IMR-90 (cell line): Measurements from ENCODE around the gene BCL2L15. TPM values are rescaled to one million over a fixed set of nuclear protein-coding genes. Genes with fewer than 3 reads are reported as not detected.

ENCODE experiments used
- ATAC-seq: fragments of 200-7000 bp; cut with Tn5 transposase; 2 replicates; pipeline ENCODE4 v1.9.1; 2020; ENCODE audit warnings: low read depth, mild to moderate bottlenecking, moderate library complexity
- BruUV-seq: library from RNA; stranded (reverse); fragments of 400-500 nt; replicated peaks from 2 replicates; lab custom pipeline; 2021; lab: Mats Ljungman, UMichigan
- CTCF ChIA-PET: fragments of 300-600 bp; formaldehyde crosslinking; extraction: SDS; loops from one replicate; lab custom pipeline; 2021; ENCODE audit warnings: antibody characterized with exemption; lab: Yijun Ruan, JAX
- POLR2A ChIA-PET: fragments of 300-600 bp; sonication (Branson Sonifier 250); formaldehyde crosslinking; loops from one replicate; lab custom pipeline; 2022; ENCODE audit warnings: antibody characterized with exemption; ENCODE audit not compliant: unreplicated experiment; lab: Charles Lee
- DNase-seq: peaks from one replicate; pipeline ENCODE4 v3.0.0; 2013
- H2AFZ ChIP-seq: replicated peaks from 2 replicates; pipeline ENCODE3; 2013; ENCODE audit warnings: low read length, mild to moderate bottlenecking; ENCODE audit not compliant: poor library complexity
- H2AK5ac ChIP-seq: 2 replicates; pipeline ENCODE4 v1.6.1; 2013; ENCODE audit warnings: low read depth, low read length, inconsistent platforms
- H2AK9ac ChIP-seq: replicated peaks from 2 replicates; pipeline ENCODE3; 2013; ENCODE audit warnings: mild to moderate bottlenecking, low read depth, low read length, moderate library complexity; ENCODE audit not compliant: poor library complexity
- H2BK120ac ChIP-seq: 2 replicates; pipeline ENCODE4 v1.6.1; 2013; ENCODE audit warnings: low read depth, low read length, inconsistent platforms
- H2BK15ac ChIP-seq: 3 replicates; pipeline ENCODE4 v1.6.1; 2013; ENCODE audit warnings: low read depth, low read length, inconsistent platforms
- H2BK20ac ChIP-seq: 2 replicates; pipeline ENCODE4 v1.6.1; 2013; ENCODE audit warnings: low read depth, mild to moderate bottlenecking, inconsistent platforms, low read length, moderate library complexity
- H2BK5ac ChIP-seq: 2 replicates; pipeline ENCODE4 v1.6.1; 2013; ENCODE audit warnings: mild to moderate bottlenecking, low read depth, low read length, inconsistent platforms; ENCODE audit not compliant: poor library complexity, severe bottlenecking
- H3K14ac ChIP-seq: replicated peaks from 2 replicates; pipeline ENCODE4 v1.6.1; 2013; ENCODE audit warnings: low read depth, low read length, inconsistent platforms
- H3K18ac ChIP-seq: 2 replicates; pipeline ENCODE4 v1.6.1; 2013; ENCODE audit warnings: low read depth, low read length, control low read depth
- H3K23ac ChIP-seq: 2 replicates; pipeline ENCODE4 v1.6.1; 2013; ENCODE audit warnings: low read depth, low read length, inconsistent platforms
- H3K27ac ChIP-seq: 2 replicates; pipeline ENCODE4 v1.5.1; 2013; ENCODE audit warnings: mild to moderate bottlenecking, control low read depth, low read length; ENCODE audit not compliant: insufficient read depth
- H3K27me3 ChIP-seq: 2 replicates; pipeline ENCODE4 v1.6.1; 2013; ENCODE audit warnings: low read length; ENCODE audit not compliant: control insufficient read depth, insufficient read depth
- H3K36me3 ChIP-seq: 2 replicates; pipeline ENCODE4 v1.6.1; 2013; ENCODE audit warnings: low read length, mixed read lengths; ENCODE audit not compliant: control insufficient read depth, insufficient read depth
- H3K4ac ChIP-seq: 2 replicates; pipeline ENCODE4 v1.6.1; 2013; ENCODE audit warnings: low read depth, low read length, inconsistent platforms
- H3K4me1 ChIP-seq: 2 replicates; pipeline ENCODE4 v1.6.1; 2013; ENCODE audit warnings: low read length, mixed read lengths; ENCODE audit not compliant: control insufficient read depth, insufficient read depth
- H3K4me2 ChIP-seq: 2 replicates; pipeline ENCODE4 v1.6.1; 2013; ENCODE audit warnings: low read depth, mild to moderate bottlenecking, control low read depth, low read length, moderate library complexity
- H3K4me3 ChIP-seq: 2 replicates; pipeline ENCODE4 v1.5.1; 2013; ENCODE audit warnings: low read depth, mild to moderate bottlenecking, control low read depth, low read length, moderate library complexity; ENCODE audit not compliant: insufficient read depth
- H3K56ac ChIP-seq: 2 replicates; pipeline ENCODE4 v1.6.1; 2013; ENCODE audit warnings: low read length, inconsistent platforms; ENCODE audit not compliant: insufficient read depth; ENCODE audit errors: extremely low read depth
- H3K79me1 ChIP-seq, 2 experiments: 2 replicates each; pipeline ENCODE4 v1.6.1; 2013; ENCODE audit warnings: low read length in 2 of 2, inconsistent platforms in 1 of 2, low read depth in 1 of 2
- H3K9ac ChIP-seq: 2 replicates; pipeline ENCODE4 v1.6.1; 2013; ENCODE audit warnings: low read depth, low read length, control low read depth
- H3K9me1 ChIP-seq: 2 replicates; pipeline ENCODE4 v1.6.1; 2013; ENCODE audit warnings: low read length, inconsistent platforms; ENCODE audit not compliant: insufficient read depth
- H3K9me3 ChIP-seq: 2 replicates; pipeline ENCODE4 v1.6.1; 2013; ENCODE audit warnings: low read length; ENCODE audit not compliant: control insufficient read depth, insufficient read depth
- H4K20me1 ChIP-seq: 2 replicates; pipeline ENCODE4 v1.6.1; 2013; ENCODE audit warnings: low read length, inconsistent platforms; ENCODE audit not compliant: insufficient read depth
- H4K5ac ChIP-seq: 2 replicates; pipeline ENCODE4 v1.6.1; 2013; ENCODE audit warnings: mild to moderate bottlenecking, low read depth, low read length, control low read depth
- H4K8ac ChIP-seq, 2 experiments: 2 replicates each; pipeline ENCODE4 v1.6.1; 2013; ENCODE audit warnings: low read depth in 2 of 2, low read length in 2 of 2, control low read depth in 1 of 2, inconsistent platforms in 1 of 2
- H4K91ac ChIP-seq: 2 replicates; pipeline ENCODE4 v1.6.1; 2013; ENCODE audit warnings: low read depth, low read length, inconsistent platforms; ENCODE audit not compliant: insufficient read depth
- BHLHE40 ChIP-seq: fragments of 150-350 bp; IDR thresholded peaks from 2 replicates; pipeline ENCODE4 v1.6.1; 2016; ENCODE audit warnings: mild to moderate bottlenecking, low read depth, low read length
- CEBPB ChIP-seq: IDR thresholded peaks from 2 replicates; pipeline ENCODE4 v1.6.1; 2012; ENCODE audit warnings: low read depth, low read length, improper control_type of control experiment
- CHD1 ChIP-seq: IDR thresholded peaks from 2 replicates; pipeline ENCODE4 v1.6.1; 2012; ENCODE audit warnings: low read depth, low read length, improper control_type of control experiment
- FOS ChIP-seq: fragments of 150-350 bp; IDR thresholded peaks from 2 replicates; pipeline ENCODE4 v1.6.1; 2016; ENCODE audit warnings: low read depth, low read length
- MAFK ChIP-seq: IDR thresholded peaks from 2 replicates; pipeline ENCODE4 v1.6.1; 2012; ENCODE audit warnings: low read depth, low read length, improper control_type of control experiment
- MAZ ChIP-seq: IDR thresholded peaks from 2 replicates; pipeline ENCODE4 v1.6.1; 2012; ENCODE audit warnings: low read depth, mild to moderate bottlenecking, low read length, improper control_type of control experiment, moderate library complexity, borderline replicate concordance
- MXI1 ChIP-seq: IDR thresholded peaks from 2 replicates; pipeline ENCODE4 v1.6.1; 2012; ENCODE audit warnings: low read depth, mild to moderate bottlenecking, low read length, moderate library complexity, borderline replicate concordance
- NFE2L2 ChIP-seq: fragments of 150-350 bp; IDR thresholded peaks from 2 replicates; pipeline ENCODE4 v1.6.1; 2016; ENCODE audit warnings: low read depth, mild to moderate bottlenecking, low read length
- POLR2A ChIP-seq: IDR thresholded peaks from 2 replicates; pipeline ENCODE4 v1.6.1; 2012; ENCODE audit warnings: mild to moderate bottlenecking, low read depth, low read length
- RAD21 ChIP-seq: IDR thresholded peaks from 2 replicates; pipeline ENCODE4 v1.6.1; 2012; ENCODE audit warnings: low read length, improper control_type of control experiment
- RCOR1 ChIP-seq: IDR thresholded peaks from 2 replicates; pipeline ENCODE4 v1.6.1; 2012; ENCODE audit warnings: mild to moderate bottlenecking, low read length, improper control_type of control experiment; ENCODE audit not compliant: insufficient replicate concordance
- RFX5 ChIP-seq: IDR thresholded peaks from 2 replicates; pipeline ENCODE4 v1.8.0; 2012; ENCODE audit warnings: low read depth, mild to moderate bottlenecking, low read length, moderate library complexity
- SMC3 ChIP-seq: fragments of 150-350 bp; IDR thresholded peaks from 2 replicates; pipeline ENCODE4 v1.6.1; 2016; ENCODE audit warnings: low read depth, mild to moderate bottlenecking, antibody characterized with exemption, low read length, moderate library complexity
- WGBS, 2 experiments: methylation state at CpG; one replicate each; pipeline versions ENCODE4 v1.1.5 to v1.1.7; 2013; ENCODE audit warnings: missing lambda C conversion rate in 2 of 2; ENCODE audit not compliant: insufficient read length in 1 of 2; ENCODE audit errors: extremely low coverage in 2 of 2; 5-methylcytosine and 5-hydroxymethylcytosine counted together
- dilution Hi-C: fragments of 300-500 bp; cut with HindIII; formaldehyde crosslinking; loops from one replicate; pipeline ENCODE4 v1.14.3; 2018; ENCODE audit warnings: low sequenced_read_pairs; ENCODE audit not compliant: unreplicated experiment
- in situ Hi-C: fragments of 300-500 bp; cut with MboI; formaldehyde crosslinking; loops from 3 replicates; pipeline ENCODE4 v1.14.3; 2019; ENCODE audit warnings: low sequenced_read_pairs, inconsistent platforms, mixed read lengths
- intact Hi-C: fragments of 100-400 bp; cut with micrococcal nuclease; formaldehyde crosslinking; loops from 2 replicates; pipeline ENCODE4 v1.10.0; 2022
- polyA plus RNA-seq, 3 experiments: library from polyadenylated mRNA; depleted of rRNA; stranded (reverse); fragments of >200 nt; gene quantifications; 2 replicates each; pipeline ENCODE4 v1.2.3, GENCODE V29; 2012; ENCODE audit warnings: low replicate concordance in 1 of 3
- total RNA-seq: library from RNA; depleted of rRNA; stranded (reverse); fragments of >200 nt; gene quantifications from 2 replicates; pipeline ENCODE4 v1.2.3, GENCODE V29; 2012
- TF ChIP-seq, protein P1 (sequence below): conservative IDR thresholded peaks from 2 replicates; pipeline ENCODE4 v1.5.1; 2012; ENCODE audit warnings: mild to moderate bottlenecking, low read depth, low read length, improper control_type of control experiment
- TF ChIP-seq, protein P2 (sequence below): fragments of 150-350 bp; IDR thresholded peaks from 2 replicates; pipeline ENCODE4 v1.6.1; 2017; ENCODE audit warnings: mild to moderate bottlenecking, antibody characterized with exemption, low read length, low read depth
- TF ChIP-seq, protein P3 (sequence below): fragments of 150-350 bp; IDR thresholded peaks from 2 replicates; pipeline ENCODE4 v1.6.1; 2016; ENCODE audit warnings: low read depth, mild to moderate bottlenecking, low read length, moderate library complexity, borderline replicate concordance

The BCL2L15 gene
- total and polyA plus RNA-seq, 2 of the 4 experiments (the other 2 are of a cell fraction) = under 0.01 to 0.15 TPM

DNA sequence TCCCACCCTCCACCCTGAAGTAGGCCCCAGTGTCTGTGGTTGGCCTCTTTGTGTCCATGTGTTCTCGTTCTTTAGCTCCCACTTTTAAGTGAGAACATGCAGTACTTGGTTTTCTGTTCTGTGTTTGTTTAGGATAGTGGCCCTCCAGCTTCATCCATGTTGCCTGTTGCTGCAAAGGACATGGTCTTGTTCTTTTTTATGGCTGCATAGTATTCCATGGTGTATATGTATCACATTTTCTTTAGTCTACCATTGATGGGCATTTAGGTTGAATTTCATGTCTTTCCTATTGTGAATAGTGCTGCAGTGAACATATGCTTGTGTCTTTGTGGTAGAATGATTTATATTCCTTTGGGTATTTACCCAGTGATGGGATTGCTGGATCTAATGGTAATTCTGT, 47.8 kb upstream of the BCL2L15 start:
- Histone ChIP-seq H2BK15ac (no peak overlapping the region), H3K14ac (no peak overlapping the region), H4K91ac (no peak overlapping the region), H2BK20ac (no peak overlapping the region), H3K9ac (no peak overlapping the region), H3K56ac (no peak overlapping the region), H3K4me1 (peaks cover 2% of the 10 kb centered on the region; the same call in 1 of the 2 replicates), H3K4ac (no peak overlapping the region), H2BK120ac (no peak overlapping the region), H2AK5ac (no peak overlapping the region), H2BK5ac (no peak overlapping the region), H2AFZ (no peak overlapping the region), H3K27me3 (no peaks in the 10 kb centered on the region), H4K5ac (no peak overlapping the region), H4K20me1 (peaks cover 74% of the 10 kb centered on the region), H2AK9ac (no peak overlapping the region), H3K4me3 (no peak overlapping the region), H3K36me3 (no peaks in the 10 kb centered on the region; the same call in 1 of the 2 replicates), H4K8ac (no peak overlapping the region), H3K4me2 (no peak overlapping the region), H3K23ac (no peak overlapping the region), H3K9me1 (peaks cover 11% of the 10 kb centered on the region), H3K9me3 (no peaks in the 10 kb centered on the region), H3K18ac (no peak overlapping the region), H3K27ac (no peak overlapping the region), H3K79me1 (peaks cover 11 to 59% of the 10 kb centered on the region in 2 experiments; a peak in 3 of 4 replicates)
- DNase-seq (no peak), ATAC-seq (no peak)
- intact Hi-C loops (loop anchor here (10.0 kb wide), 1 partner anchor 790 kb away; no protein-coding TSS in a partner anchor), dilution Hi-C loops (no loop called here), in situ Hi-C loops (no loop called here)
- BruUV-seq = no TSS peak
- no CpG with 5 or more reads among the region's 1 CpG for WGBS, 2 experiments
- ChIA-PET POLR2A (interaction anchor here (0.6 kb wide), 2 partner anchors 10 to 636 kb away, joined by 4 to 5 read pairs; no protein-coding TSS in a partner anchor), CTCF (interaction anchor here (1.3 kb wide), 1 partner anchor 22 kb away, joined by 4 read pairs; no protein-coding TSS in a partner anchor)
- TF ChIP-seq RAD21 (no peak), MXI1 (no peak), NFE2L2 (no peak), MAFK (no peak), MAZ (no peak), CHD1 (no peak), SMC3 (no peak), FOS (no peak), BHLHE40 (no peak), POLR2A (no peak), RFX5 (no peak), RCOR1 (no peak), CEBPB (no peak)
- TF ChIP-seq, protein P1, sequence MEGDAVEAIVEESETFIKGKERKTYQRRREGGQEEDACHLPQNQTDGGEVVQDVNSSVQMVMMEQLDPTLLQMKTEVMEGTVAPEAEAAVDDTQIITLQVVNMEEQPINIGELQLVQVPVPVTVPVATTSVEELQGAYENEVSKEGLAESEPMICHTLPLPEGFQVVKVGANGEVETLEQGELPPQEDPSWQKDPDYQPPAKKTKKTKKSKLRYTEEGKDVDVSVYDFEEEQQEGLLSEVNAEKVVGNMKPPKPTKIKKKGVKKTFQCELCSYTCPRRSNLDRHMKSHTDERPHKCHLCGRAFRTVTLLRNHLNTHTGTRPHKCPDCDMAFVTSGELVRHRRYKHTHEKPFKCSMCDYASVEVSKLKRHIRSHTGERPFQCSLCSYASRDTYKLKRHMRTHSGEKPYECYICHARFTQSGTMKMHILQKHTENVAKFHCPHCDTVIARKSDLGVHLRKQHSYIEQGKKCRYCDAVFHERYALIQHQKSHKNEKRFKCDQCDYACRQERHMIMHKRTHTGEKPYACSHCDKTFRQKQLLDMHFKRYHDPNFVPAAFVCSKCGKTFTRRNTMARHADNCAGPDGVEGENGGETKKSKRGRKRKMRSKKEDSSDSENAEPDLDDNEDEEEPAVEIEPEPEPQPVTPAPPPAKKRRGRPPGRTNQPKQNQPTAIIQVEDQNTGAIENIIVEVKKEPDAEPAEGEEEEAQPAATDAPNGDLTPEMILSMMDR = no peak
- TF ChIP-seq, protein P2, sequence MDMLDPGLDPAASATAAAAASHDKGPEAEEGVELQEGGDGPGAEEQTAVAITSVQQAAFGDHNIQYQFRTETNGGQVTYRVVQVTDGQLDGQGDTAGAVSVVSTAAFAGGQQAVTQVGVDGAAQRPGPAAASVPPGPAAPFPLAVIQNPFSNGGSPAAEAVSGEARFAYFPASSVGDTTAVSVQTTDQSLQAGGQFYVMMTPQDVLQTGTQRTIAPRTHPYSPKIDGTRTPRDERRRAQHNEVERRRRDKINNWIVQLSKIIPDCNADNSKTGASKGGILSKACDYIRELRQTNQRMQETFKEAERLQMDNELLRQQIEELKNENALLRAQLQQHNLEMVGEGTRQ = no peak
- TF ChIP-seq, protein P3, sequence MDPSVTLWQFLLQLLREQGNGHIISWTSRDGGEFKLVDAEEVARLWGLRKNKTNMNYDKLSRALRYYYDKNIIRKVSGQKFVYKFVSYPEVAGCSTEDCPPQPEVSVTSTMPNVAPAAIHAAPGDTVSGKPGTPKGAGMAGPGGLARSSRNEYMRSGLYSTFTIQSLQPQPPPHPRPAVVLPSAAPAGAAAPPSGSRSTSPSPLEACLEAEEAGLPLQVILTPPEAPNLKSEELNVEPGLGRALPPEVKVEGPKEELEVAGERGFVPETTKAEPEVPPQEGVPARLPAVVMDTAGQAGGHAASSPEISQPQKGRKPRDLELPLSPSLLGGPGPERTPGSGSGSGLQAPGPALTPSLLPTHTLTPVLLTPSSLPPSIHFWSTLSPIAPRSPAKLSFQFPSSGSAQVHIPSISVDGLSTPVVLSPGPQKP = no peak
